NCI-H2171 treated with DMSO at 0.1 percent for 48 hours (cell line): ENCODE results near the gene ATXN7.

ENCODE experiments used
- DNase-seq: peaks from one replicate; lab custom pipeline; 2025; lab: John Stamatoyannopoulos, UW

ATXN7 gene

GRCh38 chr3:63964681-63965485 lies 101.2 kb downstream of the ATXN7 start:
- DNase-seq, result no peak

- DNase-seq, result no peak
Observed at GRCh38 chr3:63966007-63966406, 102.3 kb downstream of the ATXN7 start.

DNA sequence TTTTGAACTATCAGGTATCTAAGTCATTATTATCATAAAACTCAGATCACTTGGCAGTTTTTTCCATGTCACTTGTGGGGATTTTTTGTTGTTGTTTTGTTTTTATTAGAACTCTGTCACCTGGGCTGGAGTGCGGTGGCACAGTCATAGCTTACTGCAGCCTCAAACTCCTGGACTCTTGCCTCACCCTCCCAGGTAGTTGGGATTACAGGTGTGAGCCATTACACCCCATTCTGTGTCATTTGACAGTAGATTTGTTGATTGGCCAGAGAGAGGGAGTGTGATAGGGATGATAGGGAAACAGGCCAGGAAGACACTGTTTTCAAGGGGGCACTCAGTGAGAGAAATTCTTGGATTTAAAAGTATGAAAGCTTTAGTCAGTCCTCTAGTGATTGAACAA lies 103.2 kb downstream of the ATXN7 start:
- no peak for DNase-seq

- DNase-seq, result no peak
Observed at GRCh38 chr3:63967675-63968611, 104.3 kb downstream of the ATXN7 start.

GRCh38 chr3:63968612-63969350 lies 105.1 kb downstream of the ATXN7 start:
- DNase-seq, result no peak

DNA sequence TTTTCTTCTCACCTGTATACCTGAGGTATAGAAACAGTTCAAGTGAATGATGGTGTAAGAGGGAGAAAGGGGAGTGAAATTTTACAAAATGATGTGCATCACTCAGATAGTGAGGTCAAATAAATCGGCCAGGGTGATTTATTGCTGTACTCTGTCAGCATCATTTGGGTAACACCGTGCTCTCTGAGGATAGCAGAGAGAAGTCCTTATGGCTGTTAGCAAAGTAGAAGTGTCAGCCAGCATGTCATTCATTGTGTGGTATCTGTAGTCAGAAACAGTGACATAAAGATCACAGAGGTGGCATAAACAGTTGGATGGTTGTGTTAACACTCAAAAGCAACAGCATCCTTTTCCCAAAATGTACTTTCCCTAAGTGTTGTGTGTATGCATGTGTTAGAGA lies 106.2 kb downstream of the ATXN7 start:
- no peak for DNase-seq

DNA sequence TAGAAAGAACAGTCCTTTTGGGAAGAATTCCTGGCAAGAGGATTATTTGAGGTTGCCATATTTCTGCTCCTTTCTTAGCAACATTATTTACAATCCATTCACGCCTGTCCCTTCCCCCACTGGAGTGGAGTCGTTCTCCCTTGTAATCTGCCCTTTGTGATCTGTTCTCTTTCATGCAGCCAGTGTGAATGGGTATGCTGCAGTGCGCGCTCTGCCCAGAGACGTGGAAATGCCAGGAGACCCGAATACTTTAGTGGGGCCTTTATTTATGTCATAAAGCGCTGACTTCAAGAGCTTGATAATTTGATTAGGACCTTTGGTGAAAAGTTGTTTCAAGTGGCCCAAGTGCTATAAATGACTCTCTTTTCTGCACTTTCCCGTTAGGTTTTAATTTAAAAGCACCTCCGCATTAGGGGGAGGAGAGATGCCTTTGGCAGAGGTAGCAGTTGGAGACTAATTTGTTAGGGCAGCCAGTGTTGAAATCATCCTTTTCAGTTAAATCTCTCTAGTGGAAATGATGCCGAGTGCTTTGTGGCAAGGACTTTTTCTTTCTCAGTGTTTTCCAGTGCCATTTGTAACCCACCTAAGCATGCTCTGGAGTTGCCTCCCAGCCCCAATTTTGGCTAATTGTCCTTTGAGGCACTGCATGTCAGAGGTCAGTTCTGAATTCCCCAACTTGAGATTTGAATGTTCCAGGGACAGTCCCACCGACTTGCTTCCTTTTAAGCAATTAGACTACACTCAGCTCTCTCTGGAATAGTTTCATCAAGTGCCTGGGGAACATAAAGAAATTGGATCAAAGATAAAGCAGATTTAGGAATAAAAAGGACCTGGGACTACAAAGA lies 107.2 kb downstream of the ATXN7 start:
- DNase-seq, result no peak

- DNase-seq, result no peak
Observed at GRCh38 chr3:63972196-63972595, 108.5 kb downstream of the ATXN7 start.

GRCh38 chr3:63972987-63973386 lies 109.3 kb downstream of the ATXN7 start:
- no peak for DNase-seq

- DNase-seq, result no peak
Observed at GRCh38 chr3:63973406-63973805, 109.7 kb downstream of the ATXN7 start.

GRCh38 chr3:63974451-63974850 lies 110.8 kb downstream of the ATXN7 start:
- no peak for DNase-seq

DNA sequence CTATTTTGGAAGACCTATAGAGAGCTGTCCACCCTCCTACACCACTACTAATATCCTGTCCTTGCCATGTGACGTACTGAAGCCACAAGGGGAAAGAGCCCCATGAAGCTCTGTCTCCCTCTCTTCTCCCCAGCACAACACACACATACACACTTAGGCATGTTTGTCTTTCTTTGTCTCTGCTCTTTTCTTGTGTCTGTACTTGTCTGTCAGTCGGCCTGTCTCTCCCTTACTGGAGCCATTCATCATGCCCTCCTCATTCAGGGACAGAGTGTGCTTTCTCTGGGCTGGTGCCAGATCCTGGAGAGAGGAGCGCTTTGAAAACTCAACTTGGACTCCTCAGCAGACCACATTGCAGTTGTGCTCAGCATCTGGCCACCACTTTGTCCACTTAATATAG lies 112.1 kb downstream of the ATXN7 start:
- DNase-seq, result no peak

DNA sequence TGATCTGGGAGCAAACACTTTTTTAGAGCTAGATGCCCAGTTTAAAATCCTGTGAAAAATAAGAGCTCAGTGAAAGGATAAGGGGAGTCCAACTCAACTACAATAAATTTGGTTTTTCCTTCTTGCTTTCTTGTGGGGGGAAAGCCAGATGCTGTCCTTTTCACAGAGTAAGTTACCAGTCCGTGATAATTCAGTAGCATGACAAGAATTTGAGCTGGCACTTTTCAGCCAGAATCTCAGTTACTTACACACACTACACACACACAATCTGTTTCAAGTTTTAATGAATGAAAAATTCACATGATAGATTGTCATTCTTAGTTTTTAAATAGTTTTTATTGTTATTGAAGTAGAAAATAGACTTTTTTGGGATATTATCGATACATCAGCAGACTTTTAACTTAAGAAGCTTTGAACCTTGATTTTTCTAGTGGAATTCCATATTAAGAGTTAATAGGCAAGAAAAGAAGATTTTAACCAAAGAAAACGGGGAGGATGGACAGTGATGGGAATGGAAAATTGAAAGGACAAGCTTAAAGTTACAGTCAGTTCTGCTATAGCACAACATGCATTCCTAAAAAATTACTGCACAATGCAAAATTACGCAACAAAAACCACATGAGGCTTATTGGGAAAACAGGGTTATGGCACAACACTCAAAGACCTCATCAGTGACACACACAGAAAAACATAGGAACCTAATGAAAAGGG lies 112.6 kb downstream of the ATXN7 start:
- DNase-seq, result no peak

- DNase-seq, result no peak
Observed at GRCh38 chr3:63976872-63977200, 113.2 kb downstream of the ATXN7 start.

- DNase-seq, result no peak
Observed at GRCh38 chr3:63977893-63978292, 114.2 kb downstream of the ATXN7 start.

DNA sequence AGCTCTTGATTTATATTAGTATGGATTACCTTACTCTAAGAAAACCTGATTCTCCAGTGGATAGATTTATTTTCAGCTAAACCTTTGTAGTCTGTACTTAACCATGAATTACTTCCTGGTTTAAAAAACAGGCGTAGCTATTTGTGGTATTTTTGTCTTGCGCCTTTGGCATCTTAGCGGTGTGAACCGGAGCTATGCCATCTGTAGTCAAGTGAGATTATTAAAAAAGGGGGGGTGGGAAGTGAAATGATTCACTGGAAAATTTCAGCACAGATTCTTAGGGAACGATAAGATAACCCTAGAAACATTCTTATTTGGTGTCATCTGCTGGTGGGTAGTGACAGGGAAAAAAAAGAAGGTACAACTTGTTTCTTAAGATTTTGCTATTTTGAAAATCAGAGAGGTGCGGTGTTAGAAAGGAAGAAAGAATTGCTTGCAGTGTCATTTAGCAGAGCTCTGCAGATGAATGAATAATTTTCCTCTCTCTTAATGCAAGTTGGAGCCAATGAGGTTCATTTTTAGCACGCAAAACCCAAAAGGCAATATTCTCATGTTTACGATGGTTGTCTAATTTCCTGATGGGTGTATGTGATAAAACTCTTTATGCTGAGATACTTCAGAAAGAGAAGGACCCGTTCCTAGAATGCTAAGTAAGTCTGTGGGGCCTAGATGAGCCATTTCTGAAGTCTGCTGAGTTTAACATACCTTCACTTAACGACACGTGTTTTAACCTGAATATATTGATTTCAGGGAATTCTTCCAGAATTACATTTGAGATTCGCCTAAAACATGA lies 115.6 kb downstream of the ATXN7 start:
- no peak for DNase-seq

DNA sequence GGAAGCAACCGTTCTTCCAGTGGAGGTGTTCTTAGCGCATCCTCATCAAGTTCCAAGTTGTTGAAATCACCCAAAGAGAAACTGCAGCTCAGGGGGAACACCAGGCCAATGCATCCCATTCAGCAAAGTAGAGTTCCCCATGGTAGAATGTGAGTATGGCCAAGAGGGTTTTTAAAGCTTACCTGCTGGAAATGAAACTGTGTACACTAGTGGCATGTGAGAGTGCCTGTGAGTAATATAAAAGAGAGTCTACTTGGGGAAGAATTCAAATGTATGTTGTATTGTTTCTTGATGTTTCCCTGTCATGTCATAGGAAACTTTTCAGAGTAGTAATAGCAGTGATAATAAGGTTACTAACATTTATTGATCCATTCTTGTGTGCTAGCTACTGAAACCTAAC lies 116.4 kb downstream of the ATXN7 start:
- DNase-seq, result no peak

DNA sequence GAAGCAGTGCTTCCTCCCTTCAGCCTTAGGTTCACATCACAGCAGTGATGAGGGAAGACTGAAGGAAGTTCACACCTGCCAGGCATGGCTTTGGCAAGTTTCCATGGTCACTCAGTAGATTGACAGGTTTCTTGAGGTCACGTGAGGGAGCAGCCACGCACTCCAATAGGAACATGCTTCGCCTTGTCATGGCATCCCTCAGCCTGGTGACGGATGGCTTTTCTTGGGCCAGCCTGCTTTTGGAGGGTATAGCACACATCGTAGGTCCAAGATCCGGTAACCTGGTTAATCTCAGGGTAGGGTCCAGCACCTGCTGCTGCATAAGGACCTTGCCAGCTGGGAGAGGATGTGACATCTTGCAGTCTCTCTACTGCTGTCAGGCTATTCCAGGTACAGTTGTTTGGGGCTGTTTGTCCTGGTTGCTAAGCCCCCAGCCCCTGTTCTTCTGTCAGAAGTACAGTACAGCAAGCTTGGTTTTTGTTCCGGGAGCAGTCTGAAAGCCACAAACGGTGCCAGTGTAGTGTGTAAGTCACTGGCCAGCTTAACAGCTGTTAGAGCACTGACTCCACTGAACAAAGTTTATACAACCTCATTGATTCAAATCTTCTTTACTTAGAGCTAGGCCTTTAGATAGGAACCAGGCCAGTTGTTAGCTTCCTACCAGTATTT lies 117.3 kb downstream of the ATXN7 start:
- no peak for DNase-seq

DNA sequence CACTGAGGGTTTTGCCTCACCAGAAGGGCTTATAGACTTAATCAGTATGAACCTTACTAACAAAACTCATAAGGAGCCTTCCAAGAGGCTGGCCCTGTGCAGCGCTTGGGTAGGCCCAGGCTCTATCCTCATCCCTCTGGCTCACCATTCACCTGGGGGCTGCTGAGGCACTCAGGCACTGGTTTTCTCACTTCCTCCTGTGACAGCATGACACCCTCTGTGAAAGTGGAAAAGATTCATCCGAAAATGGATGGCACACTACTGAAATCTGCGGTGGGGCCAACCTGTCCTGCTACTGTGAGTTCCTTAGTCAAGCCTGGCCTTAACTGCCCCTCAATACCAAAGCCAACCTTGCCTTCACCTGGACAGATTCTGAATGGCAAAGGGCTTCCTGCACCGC lies 118.3 kb downstream of the ATXN7 start:
- DNase-seq, result no peak

DNA sequence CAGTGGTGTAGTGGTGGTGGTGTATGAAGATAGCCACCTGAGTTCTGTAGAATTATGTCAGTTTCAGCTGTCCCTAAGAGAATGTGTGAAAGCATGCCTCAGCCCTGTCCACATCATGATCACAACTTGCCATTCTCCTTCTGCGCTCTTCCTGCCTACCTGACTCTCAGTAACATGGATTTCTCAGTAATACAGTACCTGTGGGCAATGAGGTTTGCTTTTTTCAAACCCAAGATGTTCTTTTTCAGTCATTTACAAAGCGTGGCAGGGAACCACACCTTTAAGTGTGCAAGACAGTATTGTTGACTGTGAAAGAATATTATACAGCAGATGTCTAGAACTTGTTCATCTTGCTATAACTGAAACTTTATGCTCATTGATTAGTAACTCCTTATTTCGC lies 120.7 kb downstream of the ATXN7 start:
- no peak for DNase-seq
